Endometrial microvascular endothelial cells (primary cell): ENCODE measurements around the gene FNDC4. TPM values are rescaled to one million over a fixed set of nuclear protein-coding genes. Genes with fewer than 3 reads are reported as not detected.
"Not testable (repeated sequence)": the region's sequence is repeated elsewhere in the genome, so short reads cannot be mapped to it uniquely, and the experiment has no call there.

Experiments used
- in situ Hi-C: cut with HindIII; loops from 2 replicates; pipeline ENCODE4 v1.10.0; 2017; ENCODE audit warnings: low sequenced_read_pairs, low pct_unique_long_range_greater_than_20kb; ENCODE audit errors: inconsistent ontology term
- total RNA-seq: library from RNA; depleted of rRNA; stranded (reverse); fragments of >200 nt; gene quantifications from one replicate; pipeline ENCODE4 v1.2.3, GENCODE V29; 2015; ENCODE audit errors: inconsistent ontology term

Gene FNDC4
- total RNA-seq = 24.8 TPM

GRCh38 chr2:27494944-27495554 is at the start of gene FNDC4:
TSS of gene FNDC4 (minus strand) at chr2:27495200. CDS start at chr2:27494679, 521 bp downstream.
- in situ Hi-C loops = no loop called here

GRCh38 chr2:27544143-27544821 is 49.3 kb upstream of the FNDC4 start:
- in situ Hi-C loops = no loop called here

- in situ Hi-C loops = not testable (repeated sequence)
Observed at GRCh38 chr2:27539649-27540048, 44.6 kb upstream of the FNDC4 start.

GRCh38 chr2:27538839-27539450 is 43.9 kb upstream of the FNDC4 start:
- in situ Hi-C loops = not testable (repeated sequence)

- in situ Hi-C loops = no loop called here
Observed at GRCh38 chr2:27537287-27537686, 42.3 kb upstream of the FNDC4 start.

GRCh38 chr2:27531983-27532382 is 37.0 kb upstream of the FNDC4 start:
- in situ Hi-C loops = no loop called here

GRCh38 chr2:27527182-27527581 is 32.2 kb upstream of the FNDC4 start:
- in situ Hi-C loops = no loop called here

- in situ Hi-C loops = no loop called here
Observed at GRCh38 chr2:27522400-27522945, 27.5 kb upstream of the FNDC4 start.

- in situ Hi-C loops = no loop called here
Observed at GRCh38 chr2:27520316-27520715, 25.3 kb upstream of the FNDC4 start.

GRCh38 chr2:27518782-27519113 is 23.7 kb upstream of the FNDC4 start:
- in situ Hi-C loops = no loop called here

GRCh38 chr2:27518113-27518781 is 23.2 kb upstream of the FNDC4 start:
- in situ Hi-C loops = no loop called here

- in situ Hi-C loops = no loop called here
Observed at GRCh38 chr2:27509326-27509725, 14.3 kb upstream of the FNDC4 start.

GRCh38 chr2:27507293-27507692 is 12.3 kb upstream of the FNDC4 start:
- in situ Hi-C loops = no loop called here

- in situ Hi-C loops = no loop called here
Observed at GRCh38 chr2:27506587-27506986, 11.6 kb upstream of the FNDC4 start.

GRCh38 chr2:27502142-27502541 is 7.1 kb upstream of the FNDC4 start:
- in situ Hi-C loops = no loop called here

- in situ Hi-C loops = no loop called here
Observed at GRCh38 chr2:27501042-27501441, 6.0 kb upstream of the FNDC4 start.

GRCh38 chr2:27498975-27499374 is 4.0 kb upstream of the FNDC4 start:
- in situ Hi-C loops = no loop called here

GRCh38 chr2:27497288-27497627 is 2.3 kb upstream of the FNDC4 start:
- in situ Hi-C loops = no loop called here

GRCh38 chr2:27496357-27497287 is 1.6 kb upstream of the FNDC4 start, which contains the start of gene GCKR:
TSS of gene GCKR (plus strand) at chr2:27496839. CDS start at chr2:27496905, 66 bp downstream.
- in situ Hi-C loops = no loop called here
